Kidney (tissue), 14 donors: Measurements from ENCODE around the gene RALGDS. TPM values are rescaled to one million over a fixed set of nuclear protein-coding genes. Genes with fewer than 3 reads are reported as not detected.

Experiments
- DNase-seq, 5 donors: peaks; one replicate each; pipeline ENCODE4 v3.0.0-alpha.2; 2013 to 2020
- FAIRE-seq: peaks from 2 replicates; lab custom pipeline; 2012; peaks lifted over from hg19 to GRCh38; lab: Jason Lieb, UNC
- H3K27ac ChIP-seq, 2 donors: one replicate each; pipeline ENCODE4 v1.7.0; 2013; ENCODE audit warnings: low read depth in 2 of 2, low read length in 2 of 2, inconsistent platforms in 1 of 2
- H3K27me3 ChIP-seq: one replicate; pipeline ENCODE4 v1.7.1; 2013; ENCODE audit warnings: low read length, inconsistent platforms; ENCODE audit not compliant: control insufficient read depth, insufficient read depth
- H3K36me3 ChIP-seq, 3 donors: one replicate each; pipeline versions ENCODE4 v1.7.0 to v1.7.1; 2013; ENCODE audit warnings: low read length in 3 of 3, control low read depth in 1 of 3, inconsistent platforms in 1 of 3; ENCODE audit not compliant: insufficient read depth in 3 of 3, control insufficient read depth in 2 of 3
- H3K4me1 ChIP-seq, 3 donors: one replicate each; pipeline versions ENCODE4 v1.7.0 to v1.7.1; 2013; ENCODE audit warnings: low read length in 3 of 3, inconsistent platforms in 1 of 3, low read depth in 1 of 3; ENCODE audit not compliant: control insufficient read depth in 2 of 3, insufficient read depth in 2 of 3
- H3K4me3 ChIP-seq, 3 donors: one replicate each; pipeline versions ENCODE4 v1.7.0 to v1.8.1; 2013; ENCODE audit warnings: low read length in 3 of 3, control low read depth in 1 of 3, inconsistent platforms in 1 of 3
- H3K9ac ChIP-seq, 3 donors: one replicate each; pipeline versions ENCODE4 v1.7.0 to v1.7.1; 2013; ENCODE audit warnings: low read length in 3 of 3, control low read depth in 1 of 3, inconsistent platforms in 1 of 3
- H3K9me3 ChIP-seq, 3 donors: one replicate each; pipeline versions ENCODE4 v1.7.0 to v1.7.1; 2013; ENCODE audit warnings: low read length in 3 of 3, control low read depth in 1 of 3, inconsistent platforms in 1 of 3; ENCODE audit not compliant: control insufficient read depth in 2 of 3, insufficient read depth in 1 of 3
- CTCF ChIP-seq: IDR thresholded peaks from 3 replicates; pipeline ENCODE4 v1.5.1; 2012; ENCODE audit warnings: mild to moderate bottlenecking, moderate library complexity, borderline replicate concordance; ENCODE audit not compliant: insufficient read depth; ENCODE audit errors: extremely low read depth
- intact Hi-C: fragments of 100-400 bp; cut with DNase I; formaldehyde crosslinking; loops from one replicate; pipeline ENCODE4 v1.11.1; 2022
- polyA plus RNA-seq: library from polyadenylated mRNA; stranded (reverse); fragments of 350-450 nt; fragmentation: Illumina TruSeq; extraction: RNeasy Lipid Tissue Mini Kit (QIAGEN cat#74804); gene quantifications from one replicate; pipeline ENCODE4 v1.2.3, GENCODE V29; 2014; ENCODE audit warnings: low read depth, low replicate concordance; ENCODE audit not compliant: insufficient read depth
- total RNA-seq: library from RNA; stranded (reverse); fragmentation: NEBNext Ultra II Directional; extraction: Animal tissue kit (Norgen Biotek cat#: 25700); gene quantifications from one replicate; pipeline ENCODE4 v1.2.1, GENCODE V29; 2021
- donor health status: control.
- donor health status: control.
- donor health status: control.
- donor health status: control.
- donor health status: control.
- donor health status: DM: yes; HTN: yes; CAD: no.
- donor health status: Normal renal cell carcinoma (clear cell type).

Gene RALGDS
- total and polyA plus RNA-seq, 2 donors from 2014 or later: 13.0 to 43.3 TPM

- H3K9me3 ChIP-seq: no peaks in the 10 kb centered on the region
- H3K27ac ChIP-seq: no peak overlapping the region
- no peak overlapping the region for H3K9ac ChIP-seq
- no peaks in the 10 kb centered on the region for H3K4me1 ChIP-seq
- H3K36me3 ChIP-seq: no peaks in the 10 kb centered on the region
- no peak overlapping the region for H3K4me3 ChIP-seq
- TF ChIP-seq CTCF: no peak
- DNase-seq: peak in 1 of 5 donors; percentile 70
- FAIRE-seq: no peak
- H3K27me3 ChIP-seq: no peaks in the 10 kb centered on the region
- intact Hi-C loops: no loop called here
These were observed 54.0 kb downstream of the RALGDS start for GRCh38 chr9:133067006-133067405.

DNA sequence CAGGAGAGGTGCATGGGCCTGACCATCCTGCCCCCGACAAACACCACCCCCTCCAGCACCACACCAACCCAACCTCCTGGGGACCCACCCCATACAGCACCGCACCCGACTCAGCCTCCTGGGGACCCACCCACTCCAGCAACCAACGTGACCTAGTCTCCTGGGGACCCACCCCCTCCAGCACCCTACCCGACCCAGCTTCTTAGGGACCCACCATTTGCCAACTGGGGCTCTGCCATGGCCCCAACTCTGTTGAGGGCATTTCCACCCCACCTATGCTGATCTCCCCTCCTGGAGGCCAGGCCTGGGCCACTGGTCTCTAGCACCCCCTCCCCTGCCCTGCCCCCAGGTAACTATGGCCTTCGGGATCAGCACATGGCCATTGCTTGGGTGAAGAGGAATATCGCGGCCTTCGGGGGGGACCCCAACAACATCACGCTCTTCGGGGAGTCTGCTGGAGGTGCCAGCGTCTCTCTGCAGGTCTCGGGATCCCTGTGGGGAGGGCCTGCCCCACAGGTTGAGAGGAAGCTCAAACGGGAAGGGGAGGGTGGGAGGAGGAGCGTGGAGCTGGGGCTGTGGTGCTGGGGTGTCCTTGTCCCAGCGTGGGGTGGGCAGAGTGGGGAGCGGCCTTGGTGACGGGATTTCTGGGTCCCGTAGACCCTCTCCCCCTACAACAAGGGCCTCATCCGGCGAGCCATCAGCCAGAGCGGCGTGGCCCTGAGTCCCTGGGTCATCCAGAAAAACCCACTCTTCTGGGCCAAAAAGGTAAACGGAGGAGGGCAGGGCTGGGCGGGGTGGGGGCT lies 54.7 kb downstream of the RALGDS start:
- H3K9me3 ChIP-seq: no peaks in the 10 kb centered on the region
- no peak overlapping the region for H3K27ac ChIP-seq
- H3K36me3 ChIP-seq: no peaks in the 10 kb centered on the region
- H3K4me1 ChIP-seq: no peaks in the 10 kb centered on the region
- intact Hi-C loops: no loop called here
- H3K27me3 ChIP-seq: no peaks in the 10 kb centered on the region
- TF ChIP-seq CTCF: no peak
- no peak overlapping the region for H3K9ac ChIP-seq
- DNase-seq (peak in 1 of 5 donors; percentile 64), FAIRE-seq (no peak)
- H3K4me3 ChIP-seq: no peak overlapping the region

DNA sequence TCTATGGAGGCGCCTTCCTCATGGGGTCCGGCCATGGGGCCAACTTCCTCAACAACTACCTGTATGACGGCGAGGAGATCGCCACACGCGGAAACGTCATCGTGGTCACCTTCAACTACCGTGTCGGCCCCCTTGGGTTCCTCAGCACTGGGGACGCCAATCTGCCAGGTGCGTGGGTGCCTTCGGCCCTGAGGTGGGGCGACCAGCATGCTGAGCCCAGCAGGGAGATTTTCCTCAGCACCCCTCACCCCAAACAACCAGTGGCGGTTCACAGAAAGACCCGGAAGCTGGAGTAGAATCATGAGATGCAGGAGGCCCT lies 56.0 kb downstream of the RALGDS start:
- no peak for FAIRE-seq
- H3K27ac ChIP-seq: no peak overlapping the region
- DNase-seq: no peak

More for the DNA sequence above, 56.0 kb downstream of the RALGDS start:
- no peak overlapping the region for H3K4me3 ChIP-seq
- H3K4me1 ChIP-seq: no peaks in the 10 kb centered on the region
- intact Hi-C loops: no loop called here
- no peaks in the 10 kb centered on the region for H3K9me3 ChIP-seq
- H3K9ac ChIP-seq: no peak overlapping the region
- TF ChIP-seq CTCF: no peak
- no peaks in the 10 kb centered on the region for H3K36me3 ChIP-seq
- no peaks in the 10 kb centered on the region for H3K27me3 ChIP-seq
